GM12872 (cell line): ENCODE data around the gene ASB4.

Experiments
- TF ChIP-seq, protein P1 (sequence below): IDR thresholded peaks from 3 replicates; pipeline ENCODE4 v1.5.1; 2011; ENCODE audit warnings: low read depth, mild to moderate bottlenecking, low read length, moderate library complexity; ENCODE audit not compliant: insufficient read depth

Gene ASB4, protein sequence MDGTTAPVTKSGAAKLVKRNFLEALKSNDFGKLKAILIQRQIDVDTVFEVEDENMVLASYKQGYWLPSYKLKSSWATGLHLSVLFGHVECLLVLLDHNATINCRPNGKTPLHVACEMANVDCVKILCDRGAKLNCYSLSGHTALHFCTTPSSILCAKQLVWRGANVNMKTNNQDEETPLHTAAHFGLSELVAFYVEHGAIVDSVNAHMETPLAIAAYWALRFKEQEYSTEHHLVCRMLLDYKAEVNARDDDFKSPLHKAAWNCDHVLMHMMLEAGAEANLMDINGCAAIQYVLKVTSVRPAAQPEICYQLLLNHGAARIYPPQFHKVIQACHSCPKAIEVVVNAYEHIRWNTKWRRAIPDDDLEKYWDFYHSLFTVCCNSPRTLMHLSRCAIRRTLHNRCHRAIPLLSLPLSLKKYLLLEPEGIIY

DNA sequence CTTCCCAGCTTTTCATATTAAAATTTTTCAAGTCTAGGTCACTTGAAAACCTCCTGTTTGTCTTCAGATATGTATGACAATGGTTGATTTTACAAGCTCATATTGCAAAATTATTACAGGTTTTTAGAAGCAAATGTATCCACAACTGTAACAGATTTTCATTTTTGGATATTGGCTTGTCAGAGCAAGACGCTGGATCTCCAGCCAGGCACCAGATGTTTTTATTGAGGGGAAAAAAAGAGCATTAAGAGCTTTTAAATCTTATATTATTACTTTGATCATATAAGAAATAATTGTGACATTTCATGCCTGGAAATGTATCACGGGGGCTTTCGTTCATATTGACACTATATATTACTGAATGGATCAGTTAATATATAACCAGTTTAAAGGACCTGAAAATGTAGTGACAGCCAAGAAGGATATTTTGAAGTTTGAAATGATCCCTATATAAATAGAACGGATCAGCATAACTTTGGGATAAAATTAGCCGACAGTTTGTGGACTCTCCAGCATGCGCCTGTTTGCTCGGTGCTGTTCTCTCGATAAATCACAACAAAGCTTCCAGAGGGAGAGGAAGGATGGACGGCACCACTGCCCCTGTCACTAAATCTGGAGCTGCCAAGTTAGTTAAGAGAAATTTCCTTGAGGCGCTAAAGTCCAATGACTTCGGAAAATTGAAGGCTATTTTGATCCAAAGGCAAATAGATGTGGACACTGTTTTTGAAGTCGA lies at the start of gene ASB4:
TSS of gene ASB4 (plus strand) at position 553 of the 733 bp plus-strand sequence. CDS start at position 582, 29 bp downstream.
- TF ChIP-seq, protein P1, sequence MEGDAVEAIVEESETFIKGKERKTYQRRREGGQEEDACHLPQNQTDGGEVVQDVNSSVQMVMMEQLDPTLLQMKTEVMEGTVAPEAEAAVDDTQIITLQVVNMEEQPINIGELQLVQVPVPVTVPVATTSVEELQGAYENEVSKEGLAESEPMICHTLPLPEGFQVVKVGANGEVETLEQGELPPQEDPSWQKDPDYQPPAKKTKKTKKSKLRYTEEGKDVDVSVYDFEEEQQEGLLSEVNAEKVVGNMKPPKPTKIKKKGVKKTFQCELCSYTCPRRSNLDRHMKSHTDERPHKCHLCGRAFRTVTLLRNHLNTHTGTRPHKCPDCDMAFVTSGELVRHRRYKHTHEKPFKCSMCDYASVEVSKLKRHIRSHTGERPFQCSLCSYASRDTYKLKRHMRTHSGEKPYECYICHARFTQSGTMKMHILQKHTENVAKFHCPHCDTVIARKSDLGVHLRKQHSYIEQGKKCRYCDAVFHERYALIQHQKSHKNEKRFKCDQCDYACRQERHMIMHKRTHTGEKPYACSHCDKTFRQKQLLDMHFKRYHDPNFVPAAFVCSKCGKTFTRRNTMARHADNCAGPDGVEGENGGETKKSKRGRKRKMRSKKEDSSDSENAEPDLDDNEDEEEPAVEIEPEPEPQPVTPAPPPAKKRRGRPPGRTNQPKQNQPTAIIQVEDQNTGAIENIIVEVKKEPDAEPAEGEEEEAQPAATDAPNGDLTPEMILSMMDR = no peak

DNA sequence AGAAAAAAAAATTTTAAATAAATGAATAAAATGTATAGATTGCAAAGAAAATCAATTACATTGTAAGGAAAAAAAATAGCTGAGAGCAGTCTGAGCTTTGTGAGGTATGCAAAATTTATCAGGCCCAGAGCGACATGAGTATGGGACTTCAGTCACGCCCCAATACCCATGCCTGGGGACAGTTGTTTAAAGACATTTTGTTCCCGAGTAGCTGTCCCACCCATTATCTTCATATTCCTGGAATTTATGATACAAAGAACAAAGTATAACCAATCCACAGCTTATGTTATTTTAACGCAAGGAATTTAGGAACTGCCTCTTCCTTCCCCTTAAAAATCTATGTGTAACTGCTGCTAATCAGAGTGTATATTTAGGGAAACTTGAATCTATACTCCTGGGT lies 49.3 kb upstream of the ASB4 start:
- TF ChIP-seq, protein P1 = no peak

DNA sequence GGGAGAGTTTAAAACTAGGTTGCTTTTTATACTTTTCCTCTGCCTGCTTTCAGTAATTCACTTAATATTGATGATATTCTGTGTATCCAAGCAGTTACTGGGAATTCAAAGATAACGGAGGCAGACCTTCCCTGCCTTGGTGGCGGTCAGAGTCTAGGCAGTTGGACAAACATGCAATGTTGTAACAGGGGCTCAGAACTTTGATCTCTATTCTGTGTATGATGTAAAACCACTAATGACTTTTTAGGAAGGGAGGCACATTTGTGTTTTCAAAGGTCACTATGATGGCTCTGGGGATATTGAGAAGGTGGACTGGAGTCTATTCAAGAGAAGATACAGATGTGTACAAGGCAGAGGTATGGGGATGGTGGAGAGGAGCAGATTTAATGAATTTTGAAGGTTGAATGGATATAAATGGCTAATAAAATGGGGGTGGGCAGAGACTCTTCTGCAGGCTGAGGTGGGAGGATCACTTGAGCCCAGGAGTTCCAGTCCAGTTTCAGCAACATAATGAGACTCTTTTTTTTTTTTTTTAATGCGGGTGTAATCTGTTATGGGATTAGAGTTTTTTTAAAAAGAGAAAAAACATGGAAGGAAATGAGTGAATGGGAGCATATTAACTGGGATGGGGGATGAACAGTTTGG lies 45.2 kb upstream of the ASB4 start:
- TF ChIP-seq, protein P1 = no peak

DNA sequence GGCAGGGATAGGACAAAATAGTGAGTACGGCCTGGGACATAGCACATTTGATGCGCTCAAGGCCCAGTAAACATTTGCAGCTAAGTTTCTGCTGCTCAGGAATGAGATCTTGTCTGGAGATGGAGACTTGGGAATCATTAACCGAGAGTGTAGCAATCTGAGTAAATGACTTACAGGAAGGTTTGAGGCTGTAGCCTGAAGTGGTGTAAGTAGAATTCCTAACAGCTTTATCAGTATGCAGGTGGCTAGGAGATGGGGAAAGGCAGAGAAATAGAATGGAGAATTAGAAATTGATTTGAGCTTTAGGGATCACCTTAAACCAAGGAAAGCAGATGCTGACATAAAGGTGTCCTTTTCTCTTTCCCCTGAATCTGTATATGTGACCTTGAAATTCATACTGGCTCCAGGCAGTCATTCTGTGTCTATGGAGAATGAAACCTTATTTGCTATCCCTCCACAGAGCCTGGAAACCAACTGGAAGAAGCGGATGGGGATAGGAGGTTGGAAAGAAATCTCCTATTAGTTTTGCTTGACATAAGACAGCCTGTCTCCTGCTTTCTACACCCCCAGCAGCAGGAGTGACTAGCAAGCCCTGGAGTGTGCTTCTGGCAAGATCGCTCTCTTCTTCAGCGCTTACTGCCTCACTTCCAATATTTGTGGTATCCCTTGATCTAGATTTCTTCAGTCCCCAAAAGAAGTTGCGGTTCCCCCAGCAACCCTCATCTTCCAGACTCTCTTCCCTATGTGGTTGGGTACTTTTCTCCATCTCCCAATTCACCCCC lies 44.5 kb upstream of the ASB4 start:
- TF ChIP-seq, protein P1 = no peak

DNA sequence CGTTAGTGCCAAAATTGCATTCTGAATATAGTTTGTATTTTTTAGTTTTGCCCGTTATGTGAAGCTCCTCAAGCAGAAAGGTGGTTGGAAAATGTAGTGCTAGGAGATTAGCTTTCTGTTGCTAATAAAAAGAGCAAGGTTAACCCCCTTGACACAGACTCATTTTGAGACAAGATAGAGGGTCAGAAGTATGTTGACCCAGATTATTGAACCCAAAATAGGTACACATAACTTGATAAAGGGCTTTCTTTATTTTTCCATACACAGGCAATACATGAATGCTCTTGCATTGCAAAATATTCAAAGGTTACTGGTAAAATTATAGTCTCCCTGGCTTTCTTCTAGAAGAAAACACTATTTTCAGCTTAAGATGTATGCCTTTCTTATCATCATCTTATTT lies 40.9 kb upstream of the ASB4 start:
- TF ChIP-seq, protein P1 = no peak

DNA sequence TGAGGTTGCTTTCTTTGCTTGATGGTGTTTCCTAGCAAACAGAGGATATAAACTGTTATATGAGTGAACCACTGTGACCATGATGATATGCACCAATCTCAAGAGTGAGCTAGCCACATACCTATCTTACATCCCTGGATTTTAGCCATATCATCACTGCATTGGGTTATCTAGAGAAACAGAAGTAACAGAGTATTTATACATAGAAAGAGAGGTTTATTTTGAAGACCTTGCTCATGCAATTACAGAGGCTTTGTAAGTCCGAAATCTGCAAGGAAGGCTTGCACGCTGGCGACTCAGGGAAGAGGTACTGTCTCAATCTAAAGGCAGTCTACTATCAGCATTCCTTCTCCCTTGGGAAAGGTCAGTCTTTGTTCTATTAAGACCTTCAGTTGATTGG lies 39.1 kb upstream of the ASB4 start:
- TF ChIP-seq, protein P1 = no peak
